GM21367 (cell line): Measurements from ENCODE around the gene PPP3CA.
"Not testable (repeated sequence)": the region's sequence is repeated elsewhere in the genome, so short reads cannot be mapped to it uniquely, and the experiment has no call there.

Source experiments
- ATAC-seq: cut with Tn5 transposase; IDR thresholded peaks from one replicate; pipeline ENCODE4 v1.9.1; 2021; ENCODE audit not compliant: unreplicated experiment

Gene PPP3CA

DNA sequence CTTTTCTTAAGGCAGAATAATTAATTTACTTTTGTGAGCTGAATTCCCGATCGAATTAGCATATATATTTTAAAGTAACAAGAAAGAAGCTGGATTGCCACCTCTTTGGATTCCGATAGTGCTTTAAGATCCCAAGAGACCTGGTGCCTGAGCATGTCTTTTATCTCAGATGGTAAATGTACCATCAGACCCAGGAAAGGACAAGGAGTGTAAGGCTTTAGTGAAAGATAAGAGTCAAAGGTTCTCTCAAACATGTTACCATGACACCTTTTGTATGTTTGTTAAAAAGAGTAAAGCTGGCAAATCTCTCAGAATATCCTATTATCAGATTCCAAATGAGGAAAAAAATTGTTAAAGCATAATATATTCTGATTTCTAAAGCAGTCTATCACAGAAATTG is 198.8 kb downstream of the PPP3CA start:
- ATAC-seq, result no peak

GRCh38 chr4:101147283-101147682 is 200.0 kb downstream of the PPP3CA start:
- ATAC-seq, result no peak

GRCh38 chr4:101145021-101145420 is 202.3 kb downstream of the PPP3CA start:
- no peak for ATAC-seq

- no peak for ATAC-seq
Measured at GRCh38 chr4:101142259-101142658, 205.1 kb downstream of the PPP3CA start.

DNA sequence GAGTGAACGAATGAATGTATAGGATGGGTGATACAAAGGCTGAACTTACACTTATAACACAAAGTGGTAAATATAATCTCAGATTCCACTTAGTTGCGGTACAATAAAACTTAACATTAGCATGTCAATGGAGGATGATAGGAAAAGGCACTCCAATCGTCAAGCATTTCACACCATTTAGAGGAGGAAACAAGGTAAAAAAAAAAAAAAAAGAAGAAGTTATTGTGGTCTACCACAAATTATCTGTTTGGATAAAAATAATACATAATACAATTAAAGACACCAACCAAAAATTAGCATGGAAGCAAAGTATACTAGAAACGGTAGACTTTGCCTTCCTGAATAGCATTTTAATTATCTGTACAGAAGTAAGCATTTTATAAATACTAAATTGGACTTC is 205.5 kb downstream of the PPP3CA start:
- no peak for ATAC-seq

- ATAC-seq, result no peak
Measured at GRCh38 chr4:101141230-101141629, 206.1 kb downstream of the PPP3CA start.

GRCh38 chr4:101140228-101140627 is 207.1 kb downstream of the PPP3CA start:
- no peak for ATAC-seq

DNA sequence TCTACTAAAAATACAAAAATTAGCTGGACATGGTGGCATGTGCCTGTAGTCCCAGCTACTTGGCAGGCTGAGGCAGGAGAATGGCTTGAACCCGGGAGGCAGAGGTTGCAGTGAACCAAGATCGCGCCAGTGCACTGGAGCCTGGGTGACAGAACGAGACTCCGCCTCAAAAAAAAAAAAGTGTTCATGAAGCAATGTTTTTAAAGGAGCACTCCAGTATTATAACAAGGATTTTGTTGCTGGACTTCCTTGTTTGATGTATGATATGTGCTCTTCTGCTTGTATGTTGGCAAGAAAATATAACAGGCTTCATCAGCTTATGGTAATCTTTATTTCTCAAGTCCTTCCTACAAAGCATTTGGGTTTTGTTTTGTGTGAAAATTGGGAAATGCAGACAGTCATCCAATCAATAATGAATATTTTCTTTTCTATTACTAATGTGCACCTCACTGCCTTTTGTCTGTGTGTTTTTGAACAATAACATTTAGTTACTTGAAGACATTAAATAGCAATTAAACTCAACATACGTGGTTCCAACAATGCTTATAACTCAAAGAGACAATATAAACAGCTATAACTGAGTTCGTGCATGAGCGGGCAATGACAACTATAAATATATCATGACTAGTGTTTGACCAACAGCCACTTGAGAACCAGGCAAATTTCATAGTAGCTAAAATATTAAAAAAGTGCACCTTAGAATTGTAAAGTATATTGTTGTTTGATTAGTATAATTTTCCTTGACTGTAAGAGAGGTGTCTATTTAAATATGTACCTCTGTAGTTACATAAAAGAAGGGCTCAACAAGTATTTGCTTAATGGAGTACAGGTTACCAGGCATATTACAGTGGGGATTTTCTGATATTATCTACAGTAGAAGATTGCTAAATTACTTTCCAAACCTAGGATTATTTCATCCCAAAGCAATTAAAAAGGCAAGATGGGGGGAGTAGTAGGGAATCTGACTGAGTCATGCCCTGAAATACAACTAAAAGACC is 210.7 kb downstream of the PPP3CA start:
- ATAC-seq, result no peak

DNA sequence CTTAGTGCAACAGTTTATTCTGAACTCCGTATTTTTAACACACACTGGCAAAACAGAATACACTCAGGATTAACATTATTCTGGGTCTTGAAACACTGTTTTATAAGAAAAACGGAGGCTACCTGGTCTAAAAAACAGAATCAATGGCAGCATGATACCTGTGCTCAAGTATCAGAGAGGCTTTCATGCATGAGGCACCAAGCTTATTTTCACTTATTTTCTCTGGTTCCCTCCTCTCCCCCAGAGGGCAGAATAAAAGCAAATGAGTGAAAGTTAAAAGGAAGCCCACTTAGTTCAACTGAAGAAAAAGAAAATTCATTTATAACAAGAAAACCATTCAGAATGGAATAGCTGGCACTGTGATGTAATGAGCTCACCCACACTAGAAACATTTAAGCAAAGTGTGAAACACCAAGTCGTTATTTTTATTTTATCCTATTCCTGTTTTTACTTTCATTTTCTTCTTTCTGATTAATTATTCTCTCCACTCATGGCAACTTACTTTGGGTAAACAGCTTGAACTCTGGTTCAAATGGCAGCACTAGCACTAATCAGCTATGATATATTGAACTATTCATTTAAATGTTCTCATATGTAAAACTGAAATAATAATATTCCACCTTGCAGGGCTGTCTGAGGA is 211.8 kb downstream of the PPP3CA start:
- no peak for ATAC-seq

DNA sequence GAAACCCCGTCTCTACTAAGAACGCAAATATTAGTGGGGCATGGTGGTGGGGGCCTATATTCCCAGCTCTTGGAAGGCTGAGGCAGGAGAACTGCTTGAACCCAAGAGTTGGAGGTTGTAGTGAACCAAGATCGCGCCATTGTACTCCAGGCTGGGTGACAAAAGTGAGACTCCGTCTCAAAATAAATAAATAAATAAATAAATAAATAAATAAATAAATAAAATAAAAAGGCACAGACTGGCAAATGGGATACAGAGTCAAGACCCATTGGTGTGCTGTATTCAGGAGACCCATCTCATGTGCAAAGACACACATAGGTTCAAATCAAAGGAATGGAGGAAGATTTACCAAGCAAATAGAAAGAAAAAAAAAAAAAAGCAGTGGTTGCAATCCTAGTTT is 216.3 kb downstream of the PPP3CA start:
- not testable (repeated sequence) for ATAC-seq

DNA sequence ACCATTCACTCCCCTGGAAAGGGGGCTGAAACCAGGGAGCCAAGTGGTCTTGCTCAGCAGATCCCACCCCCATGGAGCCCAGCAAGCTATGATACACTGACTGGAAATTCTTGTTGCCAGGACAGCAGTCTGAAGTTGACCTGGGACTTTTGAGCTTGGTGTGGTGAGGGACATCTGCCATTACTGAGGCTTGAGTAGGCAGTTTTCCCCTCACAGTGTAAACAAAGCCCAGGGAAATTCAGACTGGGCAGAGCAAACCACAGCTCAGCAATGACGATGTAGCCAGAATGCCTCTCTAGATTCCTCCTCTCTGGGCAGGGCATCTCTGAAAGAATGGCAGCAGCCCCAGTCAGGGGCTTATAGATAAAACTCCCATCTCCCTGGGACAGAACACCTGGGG is 218.4 kb downstream of the PPP3CA start:
- ATAC-seq, result not testable (repeated sequence)

GRCh38 chr4:101128473-101128872 is 218.9 kb downstream of the PPP3CA start:
- ATAC-seq, result no peak

DNA sequence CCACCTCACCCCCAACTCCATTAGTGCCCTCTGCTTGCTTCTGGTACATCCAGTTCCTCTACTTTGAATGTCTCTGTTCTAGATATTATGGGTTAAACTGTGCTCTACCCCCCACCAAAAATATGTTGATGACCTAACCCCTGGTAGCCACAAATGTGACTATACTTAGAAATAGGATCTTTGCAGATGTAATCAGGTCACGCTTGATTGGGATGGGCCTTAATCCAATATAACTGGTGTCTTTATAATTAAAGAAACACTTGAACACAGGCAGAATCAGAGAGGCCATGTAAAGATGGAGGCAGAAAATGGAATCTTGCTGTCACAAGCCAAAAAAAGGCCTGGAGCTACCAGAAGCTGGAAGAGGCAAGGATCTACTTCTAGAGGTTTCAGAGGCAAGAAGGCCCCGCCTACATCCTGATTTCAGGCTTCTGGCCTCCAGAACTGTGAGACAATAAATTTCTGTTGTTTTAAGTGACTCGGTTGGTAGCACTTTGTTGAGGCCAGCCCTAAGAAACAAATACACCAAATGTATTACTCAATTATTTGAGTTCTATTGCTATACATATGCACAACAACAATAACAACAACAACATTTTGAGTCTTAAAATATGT is 220.0 kb downstream of the PPP3CA start:
- ATAC-seq, result no peak

GRCh38 chr4:101126059-101126458 is 221.3 kb downstream of the PPP3CA start:
- ATAC-seq, result no peak

GRCh38 chr4:101125045-101125942 is 222.0 kb downstream of the PPP3CA start:
- no peak for ATAC-seq

DNA sequence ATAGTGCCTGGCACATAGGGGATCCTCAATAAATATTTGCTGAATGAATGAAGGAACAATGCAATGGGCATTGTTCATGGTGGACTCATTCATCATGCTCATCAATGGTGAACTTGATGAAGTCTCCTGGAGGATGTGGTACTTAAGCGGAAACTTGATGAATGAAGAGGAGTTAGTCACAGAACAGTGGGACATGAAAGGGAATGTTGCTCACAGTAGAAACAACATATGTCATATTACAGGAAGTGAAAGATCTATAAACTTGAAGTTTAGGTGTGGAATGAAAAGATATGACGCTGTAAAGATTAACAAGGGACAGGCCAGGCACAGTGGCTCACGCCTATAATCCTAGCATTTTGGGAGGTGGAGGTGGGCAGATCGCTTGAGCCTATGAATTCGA is 224.1 kb downstream of the PPP3CA start:
- no peak for ATAC-seq

DNA sequence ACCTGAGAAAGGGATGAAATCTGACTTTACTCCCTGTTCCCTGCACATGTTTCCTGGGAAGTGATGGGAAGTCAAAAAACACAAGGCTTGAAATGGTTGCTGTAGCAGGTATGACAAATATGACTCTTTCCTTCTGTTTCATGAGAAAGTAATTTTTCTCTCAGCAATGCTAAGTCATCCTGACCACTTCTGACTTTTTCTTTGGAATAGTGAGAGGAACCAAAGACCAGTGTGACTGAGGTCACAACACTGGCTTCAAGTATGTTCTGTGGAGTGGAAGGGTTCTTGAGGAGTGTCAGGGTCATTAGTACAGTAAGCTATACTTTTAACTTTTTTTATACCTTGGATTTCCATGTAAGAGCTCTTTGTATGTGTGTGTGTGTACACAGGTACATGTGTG is 225.3 kb downstream of the PPP3CA start:
- no peak for ATAC-seq

DNA sequence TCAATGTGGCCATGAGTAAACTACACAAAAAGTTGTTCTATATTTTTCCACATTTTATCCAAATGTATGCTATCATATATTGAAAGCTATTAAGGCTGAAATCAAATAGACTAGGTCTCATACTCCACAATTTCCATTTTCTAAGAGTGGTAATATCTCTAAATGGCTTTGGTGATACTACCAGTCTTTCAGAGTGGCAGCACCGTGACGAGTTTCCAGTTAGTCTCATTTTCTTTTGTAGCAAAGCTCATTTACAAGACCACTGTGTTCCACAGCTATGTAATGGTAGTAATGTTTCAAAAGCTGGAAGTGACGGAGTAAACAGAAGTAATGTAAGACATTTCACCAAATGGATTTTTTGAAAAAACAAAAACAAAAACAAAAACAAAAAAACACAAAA is 228.2 kb downstream of the PPP3CA start:
- no peak for ATAC-seq

DNA sequence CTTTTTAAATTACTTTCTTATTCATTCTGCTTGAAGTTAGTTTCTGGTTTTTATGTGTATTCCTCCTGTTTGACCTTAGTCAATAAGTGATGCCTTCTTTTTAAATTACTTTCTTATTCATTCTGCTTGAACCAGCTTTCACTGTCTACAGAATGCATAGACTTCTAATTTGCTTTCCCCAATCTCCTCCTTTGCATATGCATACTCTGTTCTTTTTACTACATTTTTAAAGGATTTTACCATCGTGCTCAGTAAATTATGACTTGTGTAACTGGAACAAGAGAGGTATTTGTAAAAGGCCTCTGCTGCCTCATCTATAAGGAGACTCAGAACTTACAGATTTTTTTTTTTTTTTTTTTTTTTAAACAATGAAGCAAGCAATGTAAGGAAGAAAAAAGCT is 228.7 kb downstream of the PPP3CA start:
- ATAC-seq, result no peak

GRCh38 chr4:101115887-101116286 is 231.4 kb downstream of the PPP3CA start:
- ATAC-seq, result no peak

DNA sequence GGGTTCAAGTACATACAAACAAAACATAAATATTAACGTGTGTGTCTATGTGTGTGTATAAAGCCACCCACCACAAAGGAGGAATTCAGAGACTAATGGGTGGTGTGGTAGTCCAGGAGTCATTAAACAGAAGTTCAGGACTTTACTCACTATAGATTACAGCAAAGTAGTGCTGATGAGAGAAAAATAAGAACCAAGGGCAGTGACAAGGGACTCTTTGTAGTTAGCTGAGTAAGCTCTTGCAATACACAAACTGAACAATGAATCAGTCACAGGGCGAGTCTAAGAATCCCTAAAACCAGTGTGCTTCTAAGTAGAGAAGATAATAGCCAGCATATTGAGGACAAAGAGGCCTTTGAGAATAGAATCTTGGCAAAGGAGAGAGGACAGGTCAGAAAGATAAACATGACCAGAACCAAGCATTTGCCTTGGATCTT is 232.4 kb downstream of the PPP3CA start:
- ATAC-seq, result no peak
